OCI-LY7 (cell line): ENCODE data around the gene HNMT. TPM values are rescaled to one million over a fixed set of nuclear protein-coding genes. Genes with fewer than 3 reads are reported as not detected.

Experiments used
- BruUV-seq: library from RNA; stranded (reverse); fragments of 400-500 nt; replicated peaks from 2 replicates; lab custom pipeline; 2021; lab: Mats Ljungman, UMichigan
- CTCF ChIA-PET: fragments of 300-600 bp; sonication (Branson Sonifier 250); formaldehyde crosslinking; loops from one replicate; lab custom pipeline; 2022; ENCODE audit warnings: antibody characterized with exemption; ENCODE audit not compliant: unreplicated experiment; lab: Charles Lee
- POLR2A ChIA-PET: fragments of 300-600 bp; sonication (Branson Sonifier 250); formaldehyde crosslinking; loops from one replicate; lab custom pipeline; 2022; ENCODE audit warnings: antibody characterized with exemption; lab: Charles Lee
- DNase-seq: peaks from one replicate; pipeline ENCODE4 v3.0.0-alpha.2; 2015; ENCODE audit warnings: low spot score
- H2AFZ ChIP-seq: fragments of 200-600 bp; sonication (generic), shearing (Covaris generic); 2 replicates; pipeline ENCODE4 v1.6.1; 2014; ENCODE audit warnings: mild to moderate bottlenecking, antibody characterized with exemption, low read length, moderate library complexity
- H3K27ac ChIP-seq: fragments of 200-600 bp; sonication (generic); 2 replicates; pipeline ENCODE4 v1.5.1; 2014; ENCODE audit warnings: mixed run types, low read depth, mild to moderate bottlenecking, moderate library complexity, low read length, inconsistent platforms; ENCODE audit not compliant: poor library complexity, severe bottlenecking
- H3K36me3 ChIP-seq: fragments of 200-600 bp; sonication (generic); 2 replicates; pipeline ENCODE4 v1.6.1; 2014; ENCODE audit warnings: mild to moderate bottlenecking, antibody characterized with exemption, low read length, moderate library complexity, mixed read lengths; ENCODE audit not compliant: insufficient read depth
- H3K4me1 ChIP-seq: fragments of 200-600 bp; sonication (generic); 2 replicates; pipeline ENCODE4 v1.5.1; 2014; ENCODE audit warnings: mild to moderate bottlenecking, low read length; ENCODE audit not compliant: insufficient read depth, poor library complexity, severe bottlenecking
- H3K4me2 ChIP-seq: fragments of 200-600 bp; sonication (generic); 2 replicates; pipeline ENCODE4 v1.6.1; 2014; ENCODE audit warnings: mild to moderate bottlenecking, low read length
- H3K4me3 ChIP-seq: fragments of 200-600 bp; sonication (generic); 2 replicates; pipeline ENCODE4 v1.5.1; 2014; ENCODE audit warnings: mild to moderate bottlenecking, low read depth, low read length; ENCODE audit not compliant: poor library complexity, severe bottlenecking
- H3K79me2 ChIP-seq: fragments of 200-600 bp; sonication (generic); 2 replicates; pipeline ENCODE4 v1.6.1; 2016; ENCODE audit warnings: low read depth, mild to moderate bottlenecking, low read length, moderate library complexity, mixed read lengths; ENCODE audit not compliant: insufficient read depth
- H3K9me2 ChIP-seq: fragments of 200-600 bp; sonication (generic); 2 replicates; pipeline ENCODE4 v1.6.1; 2016; ENCODE audit warnings: mild to moderate bottlenecking, low read length, mixed read lengths; ENCODE audit not compliant: insufficient read depth
- H3K9me3 ChIP-seq: fragments of 200-600 bp; sonication (generic); 2 replicates; pipeline ENCODE4 v1.6.1; 2014; ENCODE audit warnings: mild to moderate bottlenecking, mixed run types, low read length, mixed read lengths
- H4K20me1 ChIP-seq: fragments of 200-600 bp; sonication (generic); 2 replicates; pipeline ENCODE4 v1.6.1; 2014; ENCODE audit warnings: mild to moderate bottlenecking, antibody characterized with exemption, low read length, moderate library complexity, mixed read lengths; ENCODE audit not compliant: insufficient read depth
- CTCF ChIP-seq: fragments of 200-600 bp; sonication (generic); conservative IDR thresholded peaks from 2 replicates; pipeline ENCODE4 v1.5.1; 2014; ENCODE audit warnings: mild to moderate bottlenecking, antibody characterized with exemption, low read length, moderate library complexity, mixed read lengths
- EZH2phosphoT487 ChIP-seq: fragments of 200-600 bp; sonication (generic); IDR thresholded peaks from 2 replicates; pipeline ENCODE4 v1.6.1; 2018; ENCODE audit warnings: low read depth, borderline replicate concordance, mild to moderate bottlenecking, mixed run types, antibody characterized with exemption, low read length, moderate library complexity, mixed read lengths
- intact Hi-C: fragments of 100-400 bp; cut with micrococcal nuclease; formaldehyde crosslinking; loops from one replicate; pipeline ENCODE4 v1.10.0; 2022; ENCODE audit not compliant: unreplicated experiment
- total RNA-seq, 2 experiments: library from RNA; depleted of rRNA in 1 of 2; stranded (reverse); fragments of >200 nt in 1 of 2; shearing (Covaris generic) in 1 of 2; gene quantifications; 2 replicates each; pipeline ENCODE4 v1.2.3, GENCODE V29; 2014 to 2022

HNMT gene
- total RNA-seq, 2 experiments from 2014 or later, result not detected

GRCh38 chr2:137928547-137929518, 35.4 kb upstream of the HNMT start:
- Histone ChIP-seq H3K27ac (no peak overlapping the region), H2AFZ (no peak overlapping the region), H4K20me1 (no peaks in the 10 kb centered on the region), H3K36me3 (no peaks in the 10 kb centered on the region), H3K79me2 (no peaks in the 10 kb centered on the region), H3K9me3 (no peaks in the 10 kb centered on the region), H3K4me3 (no peak overlapping the region), H3K4me2 (no peak overlapping the region), H3K9me2 (no peaks in the 10 kb centered on the region), H3K4me1 (no peaks in the 10 kb centered on the region)
- CTCF ChIA-PET, result no interaction called here
- no peak for DNase-seq
- intact Hi-C loops, result no loop called here
- POLR2A ChIA-PET, result interaction anchor here (0.5 to 0.8 kb wide), 2 partner anchors 23 to 574 kb away, joined by 3 to 4 read pairs; no protein-coding TSS in a partner anchor
- no TSS peak for BruUV-seq
- no peak for TF ChIP-seq EZH2phosphoT487
- no peak for TF ChIP-seq CTCF

- H3K9me2 ChIP-seq, result no peaks in the 10 kb centered on the region
- no peaks in the 10 kb centered on the region for H3K4me1 ChIP-seq
- H3K9me3 ChIP-seq, result no peaks in the 10 kb centered on the region
- H3K4me2 ChIP-seq, result no peak overlapping the region
- H4K20me1 ChIP-seq, result no peaks in the 10 kb centered on the region
- H3K4me3 ChIP-seq, result no peak overlapping the region
- TF ChIP-seq CTCF, result no peak
- TF ChIP-seq EZH2phosphoT487, result no peak
- POLR2A ChIA-PET, result no interaction called here
- H3K79me2 ChIP-seq, result no peaks in the 10 kb centered on the region
- H3K27ac ChIP-seq, result no peak overlapping the region
- CTCF ChIA-PET, result no interaction called here
- BruUV-seq, result no TSS peak
- intact Hi-C loops, result no loop called here
- DNase-seq, result no peak
- H2AFZ ChIP-seq, result no peak overlapping the region
- no peaks in the 10 kb centered on the region for H3K36me3 ChIP-seq
These were observed 34.8 kb upstream of the HNMT start for GRCh38 chr2:137929519-137929916.

DNA sequence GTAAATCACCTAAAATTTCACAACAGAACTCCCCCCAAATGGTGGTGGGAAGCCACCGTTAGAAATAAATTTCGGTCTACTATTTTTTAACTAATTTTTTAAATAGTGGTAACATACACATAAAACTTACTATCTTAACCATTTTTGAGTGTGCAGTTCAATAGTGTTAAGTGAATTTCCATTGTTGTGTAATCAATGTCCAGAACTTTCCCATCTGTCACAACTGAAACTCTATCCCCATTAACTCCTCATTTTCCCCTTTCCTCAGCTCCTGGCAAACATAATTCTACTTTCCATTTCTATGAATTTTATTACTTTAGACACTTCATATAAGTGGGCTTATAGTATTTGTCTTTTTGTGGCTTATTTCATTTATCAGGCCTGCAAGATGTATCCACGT, 34.1 kb upstream of the HNMT start:
- Histone ChIP-seq H3K4me1 (no peaks in the 10 kb centered on the region), H3K79me2 (no peaks in the 10 kb centered on the region), H4K20me1 (no peaks in the 10 kb centered on the region), H3K4me3 (no peak overlapping the region), H2AFZ (no peak overlapping the region), H3K27ac (no peak overlapping the region), H3K9me2 (no peaks in the 10 kb centered on the region), H3K9me3 (no peaks in the 10 kb centered on the region), H3K36me3 (no peaks in the 10 kb centered on the region), H3K4me2 (no peak overlapping the region)
- CTCF ChIA-PET, result no interaction called here
- no TSS peak for BruUV-seq
- no peak for DNase-seq
- intact Hi-C loops, result no loop called here
- TF ChIP-seq CTCF, result no peak
- no peak for TF ChIP-seq EZH2phosphoT487
- POLR2A ChIA-PET, result no interaction called here
